GM21526 (cell line): ENCODE data around the gene RELN.
"Not testable (repeated sequence)": the region's sequence is repeated elsewhere in the genome, so short reads cannot be mapped to it uniquely, and the experiment has no call there.

Experiments
- ATAC-seq: cut with Tn5 transposase; IDR thresholded peaks from one replicate; pipeline ENCODE4 v1.9.1; 2021; ENCODE audit warnings: moderate library complexity; ENCODE audit not compliant: unreplicated experiment, low FRiP score

RELN gene

DNA sequence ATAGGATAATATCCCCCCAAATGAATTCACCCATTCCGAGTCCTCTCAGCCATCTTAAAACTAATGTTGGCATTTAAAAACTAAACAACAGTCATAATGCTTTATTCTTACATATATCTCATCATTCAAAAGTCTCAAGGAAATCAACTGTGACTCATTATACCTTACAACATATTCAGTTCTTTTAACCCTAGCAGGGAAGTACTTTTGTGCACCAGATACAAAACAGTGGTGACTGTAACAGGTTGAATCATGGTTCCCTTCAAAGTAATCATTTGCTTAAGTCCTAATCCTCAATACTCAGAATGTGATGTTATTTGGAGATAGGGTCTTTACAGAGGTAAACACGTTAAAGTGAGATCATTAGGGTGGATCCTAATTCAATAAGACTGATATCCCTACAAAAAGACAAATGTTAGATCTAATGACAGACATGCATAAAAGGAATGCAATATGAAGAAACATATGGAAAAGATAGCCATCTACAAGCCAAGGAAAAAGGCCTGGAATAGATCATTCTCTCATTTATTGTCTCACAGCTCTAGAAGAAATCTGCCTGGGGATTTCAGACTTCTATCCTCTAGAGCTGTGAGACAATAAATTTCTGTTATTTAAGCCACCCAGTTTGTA lies 42.3 kb downstream of the RELN start:
- no peak for ATAC-seq

DNA sequence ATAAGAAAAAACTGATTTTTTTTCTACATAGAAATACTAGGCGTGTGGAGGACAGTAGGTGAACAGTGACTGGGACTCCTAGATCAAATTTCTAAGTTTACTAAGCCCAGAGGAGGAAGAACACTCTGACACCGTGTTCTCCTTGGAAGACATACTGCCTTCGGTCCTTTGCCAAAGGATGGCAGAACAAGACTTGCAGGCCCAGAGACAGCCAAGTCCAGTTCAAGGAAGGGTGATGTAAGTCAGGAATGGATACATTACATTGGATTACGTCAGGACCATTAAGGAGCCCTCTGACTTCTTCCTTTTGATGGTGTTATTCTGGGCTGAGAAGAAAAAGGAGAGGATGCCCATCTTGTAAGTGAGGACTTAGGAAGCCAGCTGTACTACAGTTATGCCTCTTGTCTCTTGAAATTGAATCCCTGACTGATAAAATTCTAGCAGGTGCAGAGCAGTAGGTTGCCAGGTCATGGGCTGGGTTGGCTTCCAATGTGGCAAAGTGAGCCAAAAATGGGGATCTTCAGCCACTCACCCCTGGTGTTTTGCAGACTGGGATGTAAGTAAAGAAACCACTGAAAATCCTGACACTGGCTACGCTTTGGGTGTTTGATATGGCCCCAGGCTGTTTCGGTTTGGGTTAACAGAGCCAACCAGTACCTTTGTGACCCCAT lies 45.1 kb downstream of the RELN start:
- ATAC-seq = no peak

DNA sequence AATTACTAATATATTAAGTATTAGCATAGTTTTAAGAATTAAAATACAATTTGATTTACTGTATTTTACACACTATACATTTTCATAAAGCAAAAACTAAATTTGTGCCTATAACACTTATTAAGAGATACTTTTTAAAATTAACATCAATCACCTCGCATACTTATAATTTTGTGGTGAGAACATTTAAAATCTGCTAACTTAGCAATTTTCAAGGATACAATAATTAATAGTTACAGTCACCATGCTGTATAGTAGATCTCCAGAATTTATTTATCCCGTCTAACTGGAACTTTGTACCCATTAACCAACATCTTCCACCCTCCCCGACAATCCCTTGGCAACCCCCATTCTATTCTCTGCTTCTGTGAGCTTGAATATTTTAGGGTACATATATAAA lies 47.5 kb downstream of the RELN start:
- no peak for ATAC-seq

DNA sequence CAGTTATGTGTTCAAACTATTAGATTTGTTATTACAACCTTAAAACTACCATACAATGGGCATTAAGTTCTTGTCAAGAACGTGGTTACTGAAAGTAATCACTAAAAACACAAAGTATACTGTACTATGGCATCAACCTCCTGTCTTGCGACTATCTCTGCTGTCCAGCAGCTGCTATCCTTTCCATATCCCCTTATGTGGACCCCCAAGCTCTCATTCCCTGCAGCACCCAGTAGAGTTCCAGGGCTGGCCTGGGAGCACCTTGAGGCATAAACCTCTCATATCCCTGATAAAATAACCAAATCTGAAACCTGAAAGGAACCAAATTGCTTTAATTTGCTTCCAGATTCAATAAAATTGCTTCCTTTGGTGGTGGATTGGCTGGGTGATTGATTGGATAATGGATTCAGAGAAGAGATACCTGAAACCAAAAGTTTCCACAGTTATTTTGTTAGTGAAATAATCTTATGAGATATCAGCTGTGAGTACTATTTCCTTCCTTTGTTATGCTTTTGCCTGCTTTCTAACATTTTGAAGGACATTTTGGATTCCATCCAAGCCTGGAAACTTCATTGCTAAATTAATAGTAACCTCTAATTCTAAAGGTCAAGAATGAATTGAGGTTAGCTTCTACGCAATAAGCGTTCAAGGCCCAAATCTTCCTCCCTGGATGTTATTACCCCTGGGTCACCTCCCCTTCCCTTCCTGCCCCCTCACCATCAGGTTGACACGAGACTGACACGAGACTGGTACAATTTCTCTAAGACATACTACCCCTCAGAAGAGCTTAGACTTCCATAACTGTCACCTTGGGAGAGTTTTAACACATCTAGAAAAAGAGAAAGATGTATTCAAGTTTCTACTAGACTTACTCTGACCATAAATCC lies 48.8 kb downstream of the RELN start:
- no peak for ATAC-seq

DNA sequence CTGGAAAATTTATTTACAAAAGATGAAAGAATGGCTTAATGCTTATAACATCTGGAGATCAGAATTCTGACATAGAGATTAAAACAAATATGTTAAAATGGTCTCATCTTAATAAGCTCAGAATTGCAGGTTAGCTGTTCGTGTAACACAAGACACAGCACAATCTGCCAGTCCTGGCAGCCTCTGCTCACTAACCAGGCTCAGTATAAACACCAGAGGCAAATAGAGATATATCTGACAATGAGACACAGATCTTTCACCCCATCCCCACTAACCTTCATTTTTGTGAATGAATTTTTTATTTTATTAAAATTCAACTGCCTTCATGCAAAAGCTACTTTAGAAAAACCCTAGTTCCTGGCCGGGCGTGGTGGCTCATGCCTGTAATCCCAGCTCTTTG lies 51.8 kb downstream of the RELN start:
- no peak for ATAC-seq

DNA sequence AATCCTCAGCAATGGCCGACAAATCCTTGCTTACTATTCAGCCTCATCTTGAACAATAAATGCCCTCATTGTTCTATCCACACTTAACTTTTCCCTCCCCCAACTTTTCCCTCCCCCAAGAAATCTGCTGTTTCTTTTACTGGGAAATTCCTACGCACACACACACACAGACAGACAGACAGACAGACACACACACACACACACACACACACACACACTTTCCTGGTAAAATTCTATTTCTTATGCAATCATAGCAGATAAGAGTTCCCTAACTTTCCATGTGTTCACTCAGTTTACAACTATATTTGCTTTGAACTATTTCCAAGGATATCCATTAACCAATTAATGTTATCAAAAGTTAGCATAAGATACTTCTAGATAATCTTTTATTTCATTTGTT lies 52.9 kb downstream of the RELN start:
- no peak for ATAC-seq

DNA sequence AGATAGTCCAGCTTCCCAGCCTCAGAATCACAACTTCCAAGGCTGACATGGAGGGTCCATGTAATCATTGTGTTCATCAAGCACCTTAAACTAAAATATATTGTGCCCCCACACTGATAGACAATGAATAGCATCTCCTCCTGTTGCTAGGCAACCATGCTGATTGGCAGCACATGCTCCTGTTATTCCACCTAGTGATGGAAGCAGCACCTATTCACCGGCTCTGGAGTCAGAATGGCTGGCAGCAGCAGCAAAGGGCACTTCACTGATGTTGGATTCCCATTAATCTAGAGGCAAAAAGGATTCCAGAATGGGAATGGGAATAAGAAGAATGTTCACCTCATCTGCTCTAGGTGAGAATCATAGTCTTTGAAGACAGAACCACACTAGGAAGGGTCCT lies 55.0 kb downstream of the RELN start:
- ATAC-seq = no peak

DNA sequence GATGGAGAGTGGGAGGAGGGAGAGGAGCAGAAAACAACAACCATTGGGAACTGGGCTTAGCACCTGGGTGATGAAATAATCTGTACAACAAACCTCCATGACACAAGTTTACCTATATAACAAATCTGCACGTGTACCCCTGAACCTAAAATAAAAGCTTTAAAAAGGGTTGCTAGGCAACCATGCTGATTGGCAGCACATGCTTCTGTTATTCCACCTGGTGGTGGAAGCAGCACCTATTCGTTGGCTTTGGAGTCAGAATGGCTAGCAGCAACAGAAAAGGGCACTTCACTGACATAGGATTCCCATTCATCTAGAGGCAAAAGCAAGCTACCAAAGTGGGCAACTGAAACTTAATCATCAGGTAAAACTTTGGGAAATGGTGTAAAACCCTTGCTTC lies 57.1 kb downstream of the RELN start:
- ATAC-seq = no peak

DNA sequence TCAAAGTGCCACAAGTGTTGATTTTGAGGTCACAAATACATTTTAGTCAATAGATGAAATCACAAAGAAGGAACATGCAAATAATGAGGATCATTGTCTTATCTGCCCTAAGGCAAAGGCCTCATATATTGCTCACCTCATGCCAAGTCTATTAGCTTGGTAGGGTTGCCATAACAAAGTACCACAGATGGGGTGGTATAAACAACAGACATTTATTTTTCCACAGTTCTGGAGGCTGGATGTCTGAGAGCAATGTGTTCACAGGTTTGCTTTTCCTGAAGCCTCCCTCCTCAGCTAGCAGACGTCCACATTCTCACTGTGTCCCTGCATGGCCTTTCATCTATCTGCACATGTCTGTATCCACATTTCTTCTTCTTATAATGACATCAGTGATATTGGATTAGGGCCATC lies 59.6 kb downstream of the RELN start:
- no peak for ATAC-seq

DNA sequence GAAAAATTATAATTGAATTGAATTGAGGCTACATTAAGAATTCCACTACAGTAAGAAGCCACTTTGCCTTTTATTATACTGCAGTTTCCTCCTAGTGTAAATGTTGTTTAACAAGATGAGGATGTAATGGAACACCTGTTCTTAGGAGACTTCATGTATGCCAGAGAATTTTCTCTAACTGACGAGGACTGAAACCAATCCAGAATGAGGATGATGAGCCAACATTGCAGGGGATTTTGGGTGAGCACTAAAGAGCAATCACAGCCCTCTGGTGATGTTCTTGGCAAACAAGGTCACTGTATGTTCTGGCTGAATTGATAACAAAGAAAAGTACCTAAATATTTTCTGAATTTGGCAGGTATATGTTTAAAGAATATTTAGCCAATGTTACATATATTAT lies 60.9 kb downstream of the RELN start:
- no peak for ATAC-seq

DNA sequence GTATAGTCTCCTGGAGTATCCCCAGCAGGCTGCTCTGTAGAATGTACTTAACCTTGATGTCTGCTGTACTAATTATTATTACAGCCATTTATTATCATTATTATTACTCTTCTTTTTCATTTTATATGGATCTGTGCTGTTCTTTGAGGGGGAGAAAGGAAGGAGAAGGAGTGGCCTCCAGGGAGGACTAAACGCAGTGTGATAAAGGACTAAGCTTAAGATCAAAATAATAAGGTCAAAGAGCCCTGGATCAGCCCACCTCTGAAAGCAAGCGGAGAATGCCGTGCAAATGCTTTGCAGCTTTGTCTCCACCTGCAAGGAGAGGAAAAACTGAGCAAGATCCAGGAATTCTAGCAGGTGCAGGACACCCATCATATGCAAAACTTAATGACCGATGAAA lies 65.3 kb downstream of the RELN start:
- no peak for ATAC-seq

DNA sequence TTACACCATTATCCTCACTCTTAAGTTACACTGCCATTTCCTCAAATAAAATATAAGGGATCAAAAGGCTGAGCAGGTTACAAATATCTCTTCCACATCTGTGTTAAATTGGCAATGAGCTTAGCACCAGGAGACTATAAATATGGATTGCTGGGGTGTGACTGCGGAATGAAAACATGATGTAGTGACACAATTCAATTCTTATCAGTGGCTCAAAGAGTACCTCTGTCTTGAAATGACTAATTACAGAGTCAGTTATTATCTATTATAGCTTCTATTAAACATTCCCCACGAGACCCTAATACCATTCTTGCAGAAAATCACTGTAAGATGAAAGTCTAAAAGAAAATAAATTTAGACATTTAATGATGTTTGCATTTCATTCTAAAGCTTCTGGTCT lies 67.1 kb downstream of the RELN start:
- ATAC-seq = no peak

DNA sequence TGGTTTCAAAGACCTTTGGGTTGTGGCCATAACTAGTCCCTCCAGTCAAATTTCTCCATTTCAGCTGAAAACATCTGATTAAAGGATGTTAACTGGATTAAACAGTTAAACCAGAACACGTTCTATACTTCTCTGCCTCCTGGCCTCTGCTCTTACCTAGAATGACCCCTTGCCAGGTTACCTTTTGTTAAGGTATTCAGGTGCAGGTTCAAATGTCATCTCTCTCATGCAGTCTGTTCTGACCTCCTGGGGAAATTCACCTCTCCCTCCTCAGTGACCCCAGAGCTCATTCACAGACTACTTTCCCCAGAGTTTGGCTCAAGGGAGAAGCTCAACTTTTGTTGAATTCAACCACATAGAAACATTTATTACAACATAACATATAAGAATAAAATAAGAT lies 67.8 kb downstream of the RELN start:
- no peak for ATAC-seq

DNA sequence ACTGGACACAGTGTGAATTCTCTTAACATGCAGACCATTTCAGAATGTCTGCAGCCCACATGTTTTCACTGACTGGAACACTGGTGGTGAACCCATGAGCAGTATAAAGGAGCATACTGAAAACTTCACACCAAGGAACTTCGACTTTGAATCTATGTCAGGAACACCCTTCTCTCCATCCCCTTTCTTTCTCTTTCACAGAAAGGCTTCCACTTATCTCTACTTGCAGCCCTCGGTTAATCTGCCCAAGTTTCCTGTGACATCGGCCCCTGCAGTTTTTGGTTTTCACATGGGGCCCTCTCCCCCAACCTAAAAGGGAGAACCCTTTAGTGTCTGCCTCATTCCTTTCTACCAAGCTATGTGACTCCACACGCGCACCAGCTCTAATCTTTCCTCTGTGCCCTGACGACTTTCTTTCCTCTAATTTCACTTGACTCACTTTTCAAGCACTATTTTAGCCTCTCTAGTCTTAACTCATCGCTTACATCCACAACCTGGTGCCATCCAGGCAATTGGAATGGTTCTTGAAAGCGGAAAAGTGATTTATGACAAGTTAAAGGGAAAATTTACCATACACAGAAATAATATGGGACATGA lies 70.1 kb downstream of the RELN start:
- ATAC-seq = no peak

DNA sequence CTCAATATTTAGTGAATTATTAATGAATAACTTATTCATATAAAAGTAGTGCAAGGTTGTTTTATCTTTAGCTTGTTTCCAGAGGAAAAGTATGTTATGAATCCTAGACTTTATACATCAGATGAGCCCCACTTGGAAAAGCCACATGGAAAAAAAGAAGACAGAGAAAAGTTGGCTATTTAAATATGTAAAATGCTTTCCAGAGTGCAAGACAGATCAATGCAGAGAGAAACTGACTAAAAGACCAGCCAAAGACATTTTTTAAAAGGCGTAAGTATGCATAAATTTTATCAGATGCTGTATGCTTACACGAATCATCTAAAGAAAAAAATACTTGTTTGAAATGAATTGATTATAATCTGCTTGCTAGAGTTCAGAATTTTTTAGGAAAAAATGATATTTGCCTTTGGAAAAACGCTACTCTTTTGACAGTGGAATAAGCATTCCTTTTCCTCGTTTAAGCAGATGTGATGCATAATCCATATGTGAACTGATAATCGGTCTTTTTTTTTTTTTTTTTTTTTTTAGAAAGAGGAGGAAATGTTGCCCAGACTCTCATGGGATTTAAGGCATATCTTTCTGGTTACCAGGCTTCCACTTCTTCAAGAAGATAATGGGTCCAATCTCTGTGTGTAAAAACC lies 70.7 kb downstream of the RELN start:
- ATAC-seq = no peak

DNA sequence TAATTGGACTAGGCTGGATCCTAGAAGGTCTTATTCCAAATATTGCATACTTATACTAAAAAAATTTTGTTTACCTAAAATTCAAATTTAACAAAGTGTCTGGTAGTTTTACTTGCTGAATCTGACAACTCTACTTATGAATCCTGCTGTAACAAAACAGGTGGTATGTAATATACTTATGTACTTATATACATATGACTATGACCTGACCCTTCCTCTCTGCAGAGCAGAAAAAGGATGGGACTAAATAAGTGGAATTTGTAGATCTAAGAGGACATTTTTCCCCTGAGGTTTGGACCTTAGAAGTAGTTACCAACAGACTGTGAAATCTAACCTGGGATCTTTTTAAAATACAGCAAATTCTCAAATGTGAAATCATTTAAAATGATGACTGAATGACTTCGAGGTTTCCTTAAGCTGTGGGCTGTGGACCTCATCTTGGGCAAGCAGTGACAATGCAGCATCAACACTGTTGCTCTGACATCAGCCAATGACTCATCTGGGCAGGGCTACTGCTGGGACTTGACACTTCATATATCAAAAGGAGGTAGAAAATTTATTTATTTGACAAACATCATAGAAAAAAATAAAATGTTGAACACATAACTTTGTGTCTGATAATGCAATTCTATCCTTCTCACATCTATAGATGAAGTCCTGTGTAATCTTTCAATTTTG lies 73.6 kb downstream of the RELN start:
- no peak for ATAC-seq

DNA sequence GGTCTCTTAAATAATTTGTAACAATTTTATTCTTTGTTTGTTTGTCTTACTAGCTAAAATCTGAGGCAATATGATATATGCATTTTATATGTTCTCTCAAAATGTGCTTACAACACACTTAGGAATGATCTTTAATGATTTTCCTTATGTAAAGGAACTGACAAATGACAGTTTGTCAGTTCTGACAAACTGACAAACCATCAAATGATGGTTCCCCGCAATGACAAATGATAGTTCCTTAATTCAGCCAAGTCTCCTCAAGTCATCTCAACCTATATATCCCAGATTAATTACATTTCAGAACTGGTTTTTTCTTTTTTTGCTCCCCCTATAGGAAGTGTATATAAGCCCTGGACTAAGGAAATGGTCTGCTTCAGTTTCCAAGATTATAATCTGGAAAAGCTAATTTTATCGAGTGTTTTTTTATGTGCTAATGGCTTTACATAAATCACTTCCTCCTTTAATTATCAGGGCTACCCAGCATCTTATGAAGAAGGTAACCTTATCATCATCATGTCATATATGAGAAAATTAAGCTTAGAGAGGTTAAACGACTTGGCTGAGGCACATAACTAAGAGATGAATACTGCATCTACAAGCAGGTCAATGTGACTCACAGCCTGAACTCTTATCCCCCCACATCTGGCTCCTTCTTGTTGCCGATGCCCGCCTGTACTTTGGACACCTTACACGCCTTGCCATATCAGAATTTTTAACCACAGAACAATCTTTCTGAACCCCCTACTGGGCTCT lies 75.1 kb downstream of the RELN start:
- ATAC-seq = no peak

DNA sequence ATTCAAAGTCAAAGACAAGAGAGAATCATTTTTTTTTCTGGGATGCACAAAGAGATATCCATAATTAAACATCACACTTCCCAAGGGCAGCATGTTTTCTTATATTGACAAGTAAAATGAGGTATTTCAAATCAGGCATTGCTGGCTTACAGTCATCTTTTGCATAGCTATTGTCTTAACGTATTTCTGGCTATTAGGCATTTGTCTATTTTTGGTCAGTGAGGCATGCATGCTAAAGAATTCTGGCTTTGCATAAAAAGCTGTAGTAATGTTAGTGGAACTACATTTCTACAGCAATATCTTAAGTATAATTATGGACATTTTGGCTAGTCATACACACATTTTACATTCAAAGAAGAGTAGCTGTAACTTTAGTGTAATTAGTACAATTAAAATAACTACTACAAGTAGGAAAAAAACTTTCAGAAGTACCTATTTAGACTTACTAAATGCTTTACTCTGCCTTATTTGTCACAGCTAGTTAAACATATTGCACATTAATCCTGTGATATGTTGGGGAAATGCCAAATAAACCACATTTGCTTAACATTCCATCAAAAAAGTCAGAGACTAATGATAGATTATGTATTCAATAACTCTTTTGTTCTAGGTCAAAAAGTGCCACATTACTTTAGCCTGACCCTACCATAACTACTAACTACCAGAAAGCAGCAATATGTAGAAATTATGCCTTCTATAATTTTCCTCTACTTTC lies 76.4 kb downstream of the RELN start:
- ATAC-seq = no peak

DNA sequence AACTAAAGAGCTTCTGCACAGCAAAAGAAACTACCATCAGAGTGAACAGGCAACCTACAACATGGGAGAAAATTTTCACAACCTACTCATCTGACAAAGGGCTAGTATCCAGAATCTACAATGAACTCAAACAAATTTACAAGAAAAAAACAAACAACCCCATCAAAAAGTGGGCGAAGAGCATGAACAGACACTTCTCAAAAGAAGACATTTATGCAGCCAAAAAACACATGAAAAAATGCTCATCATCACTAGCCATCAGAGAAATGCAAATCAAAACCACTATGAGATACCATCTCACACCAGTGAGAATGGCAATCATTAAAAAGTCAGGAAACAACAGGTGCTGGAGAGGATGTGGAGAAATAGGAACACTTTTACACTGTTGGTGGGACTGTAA lies 78.4 kb downstream of the RELN start:
- not testable (repeated sequence) for ATAC-seq
